ENCODE results near the gene PHLPP1. TPM values are rescaled to one million over a fixed set of nuclear protein-coding genes. Genes with fewer than 3 reads are reported as not detected.
A peak's percentile ranks its signal among the peaks of the same experiment; 100 is the strongest.

PHLPP1 gene
- total RNA-seq, 1 experiment from 2014 or later = 39.9 TPM

GRCh38 chr18:62979900-62980299, 264.6 kb downstream of the PHLPP1 start:
- Histone ChIP-seq H3K27me3 (ENCODE audit: insufficient read depth, low read length) (no peaks in the 10 kb centered on the region), H2BK120ac (ENCODE audit: low read depth, low read length, poor library complexity, severe bottlenecking) (no peak overlapping the region), H2BK15ac (ENCODE audit: low read depth, low read length) (no peak overlapping the region), H3K4me2 (ENCODE audit: insufficient read depth, insufficient read length, low read length) (no peak overlapping the region), H3T11ph (ENCODE audit: low read length) (no peak overlapping the region), H4K8ac (replicated peaks; ENCODE audit: insufficient read length, low read depth, low read length) (no peak overlapping the region), H2AFZ (ENCODE audit: low read length) (no peak overlapping the region), H3K9me3 (ENCODE audit: control insufficient read depth, low read depth, low read length) (no peaks in the 10 kb centered on the region), H4K5ac (ENCODE audit: insufficient read length, low read depth, low read length) (no peak overlapping the region), H3K14ac (ENCODE audit: insufficient read depth, low read length) (no peak overlapping the region), H3K9ac (ENCODE audit: extremely low read depth, insufficient read length, low read length) (no peak overlapping the region), H3K56ac (ENCODE audit: insufficient read length, low read depth, low read length) (no peak overlapping the region), H2BK12ac (ENCODE audit: insufficient read length, low read depth, low read length) (no peak overlapping the region), H3K4ac (ENCODE audit: low read depth, low read length) (no peak overlapping the region), H2BK5ac (ENCODE audit: insufficient read length, low read length) (no peak overlapping the region), H3K23ac (ENCODE audit: insufficient read length, low read depth, low read length) (no peak overlapping the region), H4K20me1 (ENCODE audit: control insufficient read depth, insufficient read depth, insufficient read length) (no peaks in the 10 kb centered on the region), H2BK20ac (ENCODE audit: low read depth, low read length, poor library complexity, severe bottlenecking) (no peak overlapping the region), H4K91ac (ENCODE audit: insufficient read length, low read depth, low read length) (no peak overlapping the region), H3K79me2 (ENCODE audit: insufficient read depth, low read length) (no peaks in the 10 kb centered on the region), H2AK5ac (ENCODE audit: insufficient read length, low read length) (no peak overlapping the region), H3K79me1 (ENCODE audit: insufficient read depth, low read depth, low read length, poor library complexity, severe bottlenecking) (no peaks in the 10 kb centered on the region), H3K23me2 (ENCODE audit: insufficient read length, low read depth, low read length, poor library complexity, severe bottlenecking) (no peaks in the 10 kb centered on the region), H3K18ac (ENCODE audit: insufficient read length, low read depth, low read length) (no peak overlapping the region), H3K27ac (ENCODE audit: insufficient read length, low read depth, low read length) (no peak overlapping the region), H3K4me1 (ENCODE audit: insufficient read depth, low read length) (no peaks in the 10 kb centered on the region)
- H3K27ac Mint-ChIP-seq = peak overlapping the region in 1 of 3 experiments; percentile 44; a peak in 1 of 7 replicates
- no peak for TF ChIP-seq CTCF (conservative IDR thresholded peaks at IDR 0.05)
- H3K4me3 Mint-ChIP-seq = no peak overlapping the region
- WGBS (ENCODE audit: extremely low coverage, insufficient read length, low lambda C conversion rate) = no CpG with 5 or more reads among the region's 4 CpGs
- no peak for DNase-seq
- H3K36me3 Mint-ChIP-seq (ENCODE audit: insufficient read depth in 1 of 3, low read depth in 3 of 3) = peaks cover 21 to 57% (median 46%) of the 10 kb centered on the region in 3 experiments; a peak in 6 of 7 replicates
- H3K27me3 Mint-ChIP-seq (ENCODE audit: low read depth) = no peaks in the 10 kb centered on the region
- peaks cover 2 to 11% of the 10 kb centered on the region in 2 experiments for H3K4me1 Mint-ChIP-seq
- no peaks in the 10 kb centered on the region for H3K9me3 Mint-ChIP-seq

Measured in H9 (cell line).